SK-N-SH treated with all-trans-retinoic acid at 6 μM for 48 hours (cell line): ENCODE data around the gene TMEM59L.

Experiments used
- ATAC-seq: fragments of 200-7000 bp; cut with Tn5 transposase; 3 replicates; pipeline ENCODE4 v1.9.1; 2020; ENCODE audit warnings: mild to moderate bottlenecking, moderate library complexity
- ARNTL ChIP-seq: fragments of 450-650 bp; formaldehyde crosslinking; IDR thresholded peaks from 2 replicates; pipeline ENCODE4 v1.5.0; 2020; ENCODE audit warnings: low read depth, mild to moderate bottlenecking, moderate library complexity, borderline replicate concordance
- BACH2 ChIP-seq: fragments of 250-450 bp; sonication (Bioruptor Pico); IDR thresholded peaks from 2 replicates; pipeline ENCODE4 v1.9.0; 2021; ENCODE audit warnings: mild to moderate bottlenecking, borderline replicate concordance
- CREB5 ChIP-seq: fragments of 250-450 bp; sonication (Bioruptor Pico); IDR thresholded peaks from 2 replicates; pipeline ENCODE4 v1.5.1; 2020; ENCODE audit warnings: low read depth, mild to moderate bottlenecking, moderate library complexity
- CSDC2 ChIP-seq: fragments of 250-450 bp; sonication (Bioruptor Pico); IDR thresholded peaks from 2 replicates; pipeline ENCODE4 v1.5.0; 2020; ENCODE audit warnings: mild to moderate bottlenecking, moderate library complexity
- CSRNP3 ChIP-seq: fragments of 250-450 bp; sonication (Bioruptor Pico); IDR thresholded peaks from 2 replicates; pipeline ENCODE4 v1.5.1; 2021; ENCODE audit warnings: mild to moderate bottlenecking, moderate library complexity
- ISL1 ChIP-seq: fragments of 250-450 bp; sonication (Bioruptor Pico); IDR thresholded peaks from 2 replicates; pipeline ENCODE4 v2.1.2; 2022; ENCODE audit warnings: mild to moderate bottlenecking, moderate library complexity
- OSR1 ChIP-seq: fragments of 250-450 bp; sonication (Bioruptor Pico); IDR thresholded peaks from 2 replicates; pipeline ENCODE4 v1.8.0; 2022; ENCODE audit warnings: moderate library complexity, mild to moderate bottlenecking, inconsistent platforms
- PPARA ChIP-seq: fragments of 250-450 bp; sonication (Bioruptor Pico); IDR thresholded peaks from 2 replicates; pipeline ENCODE4 v1.5.0; 2020; ENCODE audit warnings: mild to moderate bottlenecking, borderline replicate concordance
- RARB ChIP-seq: fragments of 250-450 bp; sonication (Bioruptor Pico); IDR thresholded peaks from 2 replicates; pipeline ENCODE4 v1.8.0; 2021; ENCODE audit warnings: mild to moderate bottlenecking, moderate library complexity
- SNAI2 ChIP-seq: fragments of 250-450 bp; sonication (Bioruptor Pico); IDR thresholded peaks from 2 replicates; pipeline ENCODE4 v1.5.0; 2020; ENCODE audit warnings: mild to moderate bottlenecking, moderate library complexity
- TCF4 ChIP-seq: fragments of 250-450 bp; sonication (Bioruptor Pico); IDR thresholded peaks from 2 replicates; pipeline ENCODE4 v1.8.0; 2021; ENCODE audit warnings: mild to moderate bottlenecking, moderate library complexity, borderline replicate concordance
- TOX ChIP-seq: fragments of 250-450 bp; sonication (Bioruptor Pico); IDR thresholded peaks from 2 replicates; pipeline ENCODE4 v1.8.0; 2021; ENCODE audit warnings: mild to moderate bottlenecking, moderate library complexity, borderline replicate concordance
- ZC3H10 ChIP-seq: fragments of 250-450 bp; sonication (Bioruptor Pico); IDR thresholded peaks from 2 replicates; pipeline ENCODE4 v1.5.1; 2021; ENCODE audit warnings: mild to moderate bottlenecking, moderate library complexity
- ZFP3 ChIP-seq: fragments of 250-450 bp; sonication (Bioruptor Pico); IDR thresholded peaks from 2 replicates; pipeline ENCODE4 v1.5.0; 2020; ENCODE audit warnings: mild to moderate bottlenecking, moderate library complexity
- ZFP30 ChIP-seq: fragments of 450-650 bp; formaldehyde crosslinking; IDR thresholded peaks from 2 replicates; pipeline ENCODE4 v1.5.0; 2022; ENCODE audit warnings: mild to moderate bottlenecking, moderate library complexity
- ZNF70 ChIP-seq: fragments of 450-650 bp; formaldehyde crosslinking; IDR thresholded peaks from 2 replicates; pipeline ENCODE4 v1.5.0; 2020; ENCODE audit warnings: mild to moderate bottlenecking, moderate library complexity
- ZNF8 ChIP-seq: fragments of 450-650 bp; formaldehyde crosslinking; IDR thresholded peaks from 2 replicates; pipeline ENCODE4 v1.5.0; 2020; ENCODE audit warnings: mild to moderate bottlenecking, moderate library complexity
- TF ChIP-seq, protein P1 (sequence below): fragments of 250-450 bp; sonication (Bioruptor Pico); IDR thresholded peaks from 2 replicates; pipeline ENCODE4 v1.8.0; 2021; ENCODE audit warnings: low read depth, mild to moderate bottlenecking, moderate library complexity, borderline replicate concordance
- TF ChIP-seq, protein P2 (sequence below): fragments of 250-450 bp; sonication (Bioruptor Pico); IDR thresholded peaks from 2 replicates; pipeline ENCODE4 v1.8.0; 2020; ENCODE audit warnings: mild to moderate bottlenecking, moderate library complexity, borderline replicate concordance
- TF ChIP-seq, protein P3 (sequence below): fragments of 250-450 bp; sonication (Bioruptor Pico); IDR thresholded peaks from 2 replicates; pipeline ENCODE4 v1.5.0; 2020; ENCODE audit warnings: mild to moderate bottlenecking, moderate library complexity

TMEM59L gene

GRCh38 chr19:18589380-18590272, 23.0 kb upstream of the TMEM59L start:
- no peak for TF ChIP-seq TCF4 (CRISPR knock-in tag)
- TF ChIP-seq, protein P1, sequence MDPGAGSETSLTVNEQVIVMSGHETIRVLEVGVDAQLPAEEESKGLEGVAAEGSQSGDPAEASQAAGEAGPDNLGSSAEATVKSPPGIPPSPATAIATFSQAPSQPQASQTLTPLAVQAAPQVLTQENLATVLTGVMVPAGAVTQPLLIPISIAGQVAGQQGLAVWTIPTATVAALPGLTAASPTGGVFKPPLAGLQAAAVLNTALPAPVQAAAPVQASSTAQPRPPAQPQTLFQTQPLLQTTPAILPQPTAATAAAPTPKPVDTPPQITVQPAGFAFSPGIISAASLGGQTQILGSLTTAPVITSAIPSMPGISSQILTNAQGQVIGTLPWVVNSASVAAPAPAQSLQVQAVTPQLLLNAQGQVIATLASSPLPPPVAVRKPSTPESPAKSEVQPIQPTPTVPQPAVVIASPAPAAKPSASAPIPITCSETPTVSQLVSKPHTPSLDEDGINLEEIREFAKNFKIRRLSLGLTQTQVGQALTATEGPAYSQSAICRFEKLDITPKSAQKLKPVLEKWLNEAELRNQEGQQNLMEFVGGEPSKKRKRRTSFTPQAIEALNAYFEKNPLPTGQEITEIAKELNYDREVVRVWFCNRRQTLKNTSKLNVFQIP (CRISPR knock-in tag), result no peak
- TF ChIP-seq ARNTL (CRISPR knock-in tag), result no peak
- no peak for TF ChIP-seq ZFP30 (CRISPR knock-in tag)
- TF ChIP-seq RARB (CRISPR knock-in tag), result no peak
- no peak for TF ChIP-seq OSR1 (CRISPR knock-in tag)
- no peak for TF ChIP-seq CSRNP3
- no peak for TF ChIP-seq ZC3H10 (CRISPR knock-in tag)
- TF ChIP-seq CSDC2, result no peak
- no peak for TF ChIP-seq ZNF70
- no peak for TF ChIP-seq TOX
- TF ChIP-seq SNAI2 (CRISPR knock-in tag), result no peak
- no peak for TF ChIP-seq ZFP3
- no peak for TF ChIP-seq CREB5 (CRISPR knock-in tag)
- TF ChIP-seq ZNF8, result no peak
- no peak for TF ChIP-seq ISL1 (CRISPR knock-in tag)
- no peak for TF ChIP-seq BACH2 (CRISPR knock-in tag)
- TF ChIP-seq, protein P2, sequence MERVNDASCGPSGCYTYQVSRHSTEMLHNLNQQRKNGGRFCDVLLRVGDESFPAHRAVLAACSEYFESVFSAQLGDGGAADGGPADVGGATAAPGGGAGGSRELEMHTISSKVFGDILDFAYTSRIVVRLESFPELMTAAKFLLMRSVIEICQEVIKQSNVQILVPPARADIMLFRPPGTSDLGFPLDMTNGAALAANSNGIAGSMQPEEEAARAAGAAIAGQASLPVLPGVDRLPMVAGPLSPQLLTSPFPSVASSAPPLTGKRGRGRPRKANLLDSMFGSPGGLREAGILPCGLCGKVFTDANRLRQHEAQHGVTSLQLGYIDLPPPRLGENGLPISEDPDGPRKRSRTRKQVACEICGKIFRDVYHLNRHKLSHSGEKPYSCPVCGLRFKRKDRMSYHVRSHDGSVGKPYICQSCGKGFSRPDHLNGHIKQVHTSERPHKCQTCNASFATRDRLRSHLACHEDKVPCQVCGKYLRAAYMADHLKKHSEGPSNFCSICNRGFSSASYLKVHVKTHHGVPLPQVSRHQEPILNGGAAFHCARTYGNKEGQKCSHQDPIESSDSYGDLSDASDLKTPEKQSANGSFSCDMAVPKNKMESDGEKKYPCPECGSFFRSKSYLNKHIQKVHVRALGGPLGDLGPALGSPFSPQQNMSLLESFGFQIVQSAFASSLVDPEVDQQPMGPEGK (CRISPR knock-in tag), result no peak
- TF ChIP-seq, protein P3, sequence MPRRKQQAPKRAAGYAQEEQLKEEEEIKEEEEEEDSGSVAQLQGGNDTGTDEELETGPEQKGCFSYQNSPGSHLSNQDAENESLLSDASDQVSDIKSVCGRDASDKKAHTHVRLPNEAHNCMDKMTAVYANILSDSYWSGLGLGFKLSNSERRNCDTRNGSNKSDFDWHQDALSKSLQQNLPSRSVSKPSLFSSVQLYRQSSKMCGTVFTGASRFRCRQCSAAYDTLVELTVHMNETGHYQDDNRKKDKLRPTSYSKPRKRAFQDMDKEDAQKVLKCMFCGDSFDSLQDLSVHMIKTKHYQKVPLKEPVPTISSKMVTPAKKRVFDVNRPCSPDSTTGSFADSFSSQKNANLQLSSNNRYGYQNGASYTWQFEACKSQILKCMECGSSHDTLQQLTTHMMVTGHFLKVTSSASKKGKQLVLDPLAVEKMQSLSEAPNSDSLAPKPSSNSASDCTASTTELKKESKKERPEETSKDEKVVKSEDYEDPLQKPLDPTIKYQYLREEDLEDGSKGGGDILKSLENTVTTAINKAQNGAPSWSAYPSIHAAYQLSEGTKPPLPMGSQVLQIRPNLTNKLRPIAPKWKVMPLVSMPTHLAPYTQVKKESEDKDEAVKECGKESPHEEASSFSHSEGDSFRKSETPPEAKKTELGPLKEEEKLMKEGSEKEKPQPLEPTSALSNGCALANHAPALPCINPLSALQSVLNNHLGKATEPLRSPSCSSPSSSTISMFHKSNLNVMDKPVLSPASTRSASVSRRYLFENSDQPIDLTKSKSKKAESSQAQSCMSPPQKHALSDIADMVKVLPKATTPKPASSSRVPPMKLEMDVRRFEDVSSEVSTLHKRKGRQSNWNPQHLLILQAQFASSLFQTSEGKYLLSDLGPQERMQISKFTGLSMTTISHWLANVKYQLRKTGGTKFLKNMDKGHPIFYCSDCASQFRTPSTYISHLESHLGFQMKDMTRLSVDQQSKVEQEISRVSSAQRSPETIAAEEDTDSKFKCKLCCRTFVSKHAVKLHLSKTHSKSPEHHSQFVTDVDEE (CRISPR knock-in tag), result no peak
- ATAC-seq, result peak; percentile 71

GRCh38 chr19:18590273-18591272, 22.1 kb upstream of the TMEM59L start:
- TF ChIP-seq PPARA (CRISPR knock-in tag) (no peak), RARB (CRISPR knock-in tag) (no peak), TCF4 (CRISPR knock-in tag) (no peak), CSRNP3 (no peak), OSR1 (CRISPR knock-in tag) (no peak)
- TF ChIP-seq, protein P3 (CRISPR knock-in tag), result no peak
- peak; percentile 59 for ATAC-seq
